ACC112 (cell line): ENCODE data around the gene PAQR3.

Source experiments
- H2AFZ ChIP-seq: fragments of 200-600 bp; sonication (generic); one replicate; pipeline ENCODE4 v1.6.0; 2017; ENCODE audit warnings: antibody characterized with exemption, low read length; ENCODE audit not compliant: unreplicated experiment
- H3K27ac ChIP-seq: fragments of 200-600 bp; sonication (generic); 2 replicates; pipeline ENCODE4 v1.5.1; 2014; ENCODE audit warnings: low read depth, mild to moderate bottlenecking, antibody characterized with exemption, low read length, moderate library complexity
- H3K27me3 ChIP-seq: fragments of 200-600 bp; sonication (generic); 2 replicates; pipeline ENCODE4 v1.6.1; 2014; ENCODE audit warnings: mild to moderate bottlenecking, antibody characterized with exemption, low read length, moderate library complexity, mixed read lengths; ENCODE audit not compliant: insufficient read depth
- H3K36me3 ChIP-seq: fragments of 200-600 bp; sonication (generic); 2 replicates; pipeline ENCODE4 v1.6.1; 2016; ENCODE audit warnings: mild to moderate bottlenecking, antibody characterized with exemption, low read length, moderate library complexity, mixed read lengths; ENCODE audit not compliant: insufficient read depth
- H3K4me1 ChIP-seq: fragments of 200-600 bp; sonication (generic); one replicate; pipeline ENCODE4 v1.6.1; 2016; ENCODE audit warnings: low read length, mixed read lengths; ENCODE audit not compliant: insufficient read depth, unreplicated experiment, control insufficient read depth
- H3K4me3 ChIP-seq: fragments of 200-600 bp; sonication (generic); 2 replicates; pipeline ENCODE4 v1.5.1; 2014; ENCODE audit warnings: mild to moderate bottlenecking, low read depth, low read length
- H3K79me2 ChIP-seq: fragments of 200-600 bp; sonication (generic); one replicate; pipeline ENCODE4 v1.6.0; 2016; ENCODE audit warnings: low read length; ENCODE audit not compliant: control insufficient read depth, unreplicated experiment, insufficient read depth

Gene PAQR3

GRCh38 chr4:78863254-78863869, 75.9 kb downstream of the PAQR3 start:
- Histone ChIP-seq H3K27me3 (no peaks in the 10 kb centered on the region), H3K4me3 (no peak overlapping the region), H3K27ac (no peak overlapping the region), H3K4me1 (no peaks in the 10 kb centered on the region), H3K79me2 (no peaks in the 10 kb centered on the region), H3K36me3 (peaks cover 8% of the 10 kb centered on the region; the same call in 1 of the 2 replicates), H2AFZ (no peak overlapping the region)

- H3K4me1 ChIP-seq, result no peaks in the 10 kb centered on the region
- H3K79me2 ChIP-seq, result no peaks in the 10 kb centered on the region
- H3K4me3 ChIP-seq, result no peak overlapping the region
- H3K27ac ChIP-seq, result no peak overlapping the region
- H2AFZ ChIP-seq, result no peak overlapping the region
- no peaks in the 10 kb centered on the region for H3K27me3 ChIP-seq
- H3K36me3 ChIP-seq, result peaks cover 8% of the 10 kb centered on the region; the same call in 1 of the 2 replicates
Observed at GRCh38 chr4:78862314-78862737, 76.9 kb downstream of the PAQR3 start.
